Measurements from ENCODE around the gene UNC119B.

DNA sequence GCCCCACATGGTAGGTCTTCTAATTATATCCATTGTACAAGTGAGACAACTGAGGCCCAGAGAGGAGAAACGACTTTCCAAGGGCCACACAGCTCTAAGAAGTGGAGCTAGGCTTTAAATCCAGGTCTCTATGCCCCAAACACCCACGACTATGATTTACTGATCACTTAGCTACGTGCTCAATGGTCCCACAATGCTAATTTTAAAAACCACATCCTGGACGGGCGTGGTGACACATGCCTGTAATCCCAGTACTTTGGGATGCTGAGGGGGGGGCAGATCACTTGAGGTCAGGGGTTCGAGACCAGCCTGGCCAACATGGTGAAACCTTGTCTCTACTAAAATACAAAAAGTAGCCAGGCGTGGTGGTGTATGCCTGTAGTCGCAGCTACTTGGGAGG is 31.7 kb upstream of the UNC119B start:
- TF ChIP-seq CTCF (IDR thresholded peaks at IDR 0.05) (no peak), GABPA (IDR thresholded peaks at IDR 0.05; ENCODE audit: low read depth) (no peak), TAF1 (IDR thresholded peaks at IDR 0.05; ENCODE audit: borderline replicate concordance, low read depth, low read length) (no peak), RFX5 (IDR thresholded peaks at IDR 0.05; ENCODE audit: low read length) (no peak), SMC3 (IDR thresholded peaks at IDR 0.05; ENCODE audit: low read depth, low read length) (no peak), YY1 (IDR thresholded peaks at IDR 0.05; ENCODE audit: low read depth) (no peak), JUND (IDR thresholded peaks at IDR 0.05) (no peak), MAX (IDR thresholded peaks at IDR 0.05; ENCODE audit: low read depth) (no peak), NFIC (IDR thresholded peaks at IDR 0.05; ENCODE audit: borderline replicate concordance) (no peak), POLR2AphosphoS5 (IDR thresholded peaks at IDR 0.05; ENCODE audit: low read depth, low read length) (no peak), EP300 (IDR thresholded peaks at IDR 0.05; ENCODE audit: borderline replicate concordance in 1 of 2, low read depth in 1 of 2, low read length in 1 of 2) (no peak), RCOR1 (IDR thresholded peaks at IDR 0.05; ENCODE audit: low read length) (no peak)
- TF ChIP-seq, protein P1, sequence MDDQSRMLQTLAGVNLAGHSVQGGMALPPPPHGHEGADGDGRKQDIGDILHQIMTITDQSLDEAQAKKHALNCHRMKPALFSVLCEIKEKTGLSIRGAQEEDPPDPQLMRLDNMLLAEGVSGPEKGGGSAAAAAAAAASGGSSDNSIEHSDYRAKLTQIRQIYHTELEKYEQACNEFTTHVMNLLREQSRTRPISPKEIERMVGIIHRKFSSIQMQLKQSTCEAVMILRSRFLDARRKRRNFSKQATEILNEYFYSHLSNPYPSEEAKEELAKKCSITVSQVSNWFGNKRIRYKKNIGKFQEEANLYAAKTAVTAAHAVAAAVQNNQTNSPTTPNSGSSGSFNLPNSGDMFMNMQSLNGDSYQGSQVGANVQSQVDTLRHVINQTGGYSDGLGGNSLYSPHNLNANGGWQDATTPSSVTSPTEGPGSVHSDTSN (IDR thresholded peaks at IDR 0.05): no peak
